C4-2B (cell line): ENCODE data around the gene HIVEP2.

ENCODE experiments used
- CTCF ChIP-seq: fragments of 450-650 bp; conservative IDR thresholded peaks from 2 replicates; pipeline ENCODE4 v1.5.1; 2017; ENCODE audit warnings: mild to moderate bottlenecking
- ZFX ChIP-seq: fragments of 450-650 bp; IDR thresholded peaks from 2 replicates; pipeline ENCODE4 v1.6.1; 2017

GRCh38 chr6:142842418-142843261 is 102.3 kb downstream of the HIVEP2 start:
- no peak for TF ChIP-seq ZFX
- TF ChIP-seq CTCF = no peak
